Measurements from ENCODE around the gene CLEC4D. TPM values are rescaled to one million over a fixed set of nuclear protein-coding genes. Genes with fewer than 3 reads are reported as not detected.

The CLEC4D gene
- total RNA-seq, 1 donor from 2014 or later, result 0.31 TPM

GRCh38 chr12:8546591-8546990 lies 33.3 kb downstream of the CLEC4D start:
- Mint-ChIP-seq H3K9me3 (ENCODE audit: unreplicated experiment) (no peaks in the 10 kb centered on the region), H3K4me3 (ENCODE audit: unreplicated experiment) (no peak overlapping the region), H3K27ac (ENCODE audit: unreplicated experiment) (no peak overlapping the region), H3K36me3 (ENCODE audit: low read depth, unreplicated experiment) (no peaks in the 10 kb centered on the region), H3K27me3 (ENCODE audit: unreplicated experiment) (no peaks in the 10 kb centered on the region), H3K4me1 (ENCODE audit: unreplicated experiment) (no peaks in the 10 kb centered on the region)
- no peak for DNase-seq (ENCODE audit: low spot score)
- TF ChIP-seq CTCF (IDR thresholded peaks at IDR 0.05; ENCODE audit: unreplicated experiment), result no peak

GRCh38 chr12:8547645-8548044 lies 34.3 kb downstream of the CLEC4D start:
- Mint-ChIP-seq H3K36me3 (ENCODE audit: low read depth, unreplicated experiment) (no peaks in the 10 kb centered on the region), H3K4me3 (ENCODE audit: unreplicated experiment) (no peak overlapping the region), H3K4me1 (ENCODE audit: unreplicated experiment) (no peaks in the 10 kb centered on the region), H3K27me3 (ENCODE audit: unreplicated experiment) (no peaks in the 10 kb centered on the region), H3K27ac (ENCODE audit: unreplicated experiment) (no peak overlapping the region), H3K9me3 (ENCODE audit: unreplicated experiment) (no peaks in the 10 kb centered on the region)
- DNase-seq (ENCODE audit: low spot score), result no peak
- TF ChIP-seq CTCF (IDR thresholded peaks at IDR 0.05; ENCODE audit: unreplicated experiment), result no peak

DNA sequence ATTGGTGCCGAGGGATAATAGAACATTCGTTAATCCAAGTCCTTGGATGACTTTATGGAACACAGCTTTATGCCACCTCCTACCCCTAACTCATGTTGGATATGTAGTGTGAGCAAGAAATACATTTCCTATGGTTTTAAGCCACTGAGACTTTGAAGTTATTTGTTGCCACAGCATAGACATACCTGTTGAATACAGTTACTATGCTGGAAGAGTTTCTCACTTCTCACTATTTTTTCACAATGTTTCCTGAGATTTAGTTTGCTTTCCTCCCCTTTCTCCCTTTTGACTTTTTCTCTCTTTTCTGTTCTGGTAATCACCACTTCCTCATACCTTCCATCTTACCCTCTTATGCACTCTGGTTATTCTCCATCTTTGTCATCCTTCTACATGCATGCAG lies 34.9 kb downstream of the CLEC4D start:
- DNase-seq (ENCODE audit: low spot score), result no peak
- H3K9me3 Mint-ChIP-seq (ENCODE audit: unreplicated experiment), result no peaks in the 10 kb centered on the region
- no peaks in the 10 kb centered on the region for H3K27me3 Mint-ChIP-seq (ENCODE audit: unreplicated experiment)
- no peak overlapping the region for H3K4me3 Mint-ChIP-seq (ENCODE audit: unreplicated experiment)
- no peaks in the 10 kb centered on the region for H3K36me3 Mint-ChIP-seq (ENCODE audit: low read depth, unreplicated experiment)
- no peak for TF ChIP-seq CTCF (IDR thresholded peaks at IDR 0.05; ENCODE audit: unreplicated experiment)
- H3K4me1 Mint-ChIP-seq (ENCODE audit: unreplicated experiment), result no peaks in the 10 kb centered on the region
- H3K27ac Mint-ChIP-seq (ENCODE audit: unreplicated experiment), result no peak overlapping the region

GRCh38 chr12:8549381-8549780 lies 36.1 kb downstream of the CLEC4D start:
- Mint-ChIP-seq H3K36me3 (ENCODE audit: low read depth, unreplicated experiment) (no peaks in the 10 kb centered on the region), H3K9me3 (ENCODE audit: unreplicated experiment) (no peaks in the 10 kb centered on the region), H3K27ac (ENCODE audit: unreplicated experiment) (no peak overlapping the region), H3K27me3 (ENCODE audit: unreplicated experiment) (no peaks in the 10 kb centered on the region), H3K4me1 (ENCODE audit: unreplicated experiment) (no peaks in the 10 kb centered on the region), H3K4me3 (ENCODE audit: unreplicated experiment) (no peak overlapping the region)
- no peak for DNase-seq (ENCODE audit: low spot score)
- TF ChIP-seq CTCF (IDR thresholded peaks at IDR 0.05; ENCODE audit: unreplicated experiment), result no peak

DNA sequence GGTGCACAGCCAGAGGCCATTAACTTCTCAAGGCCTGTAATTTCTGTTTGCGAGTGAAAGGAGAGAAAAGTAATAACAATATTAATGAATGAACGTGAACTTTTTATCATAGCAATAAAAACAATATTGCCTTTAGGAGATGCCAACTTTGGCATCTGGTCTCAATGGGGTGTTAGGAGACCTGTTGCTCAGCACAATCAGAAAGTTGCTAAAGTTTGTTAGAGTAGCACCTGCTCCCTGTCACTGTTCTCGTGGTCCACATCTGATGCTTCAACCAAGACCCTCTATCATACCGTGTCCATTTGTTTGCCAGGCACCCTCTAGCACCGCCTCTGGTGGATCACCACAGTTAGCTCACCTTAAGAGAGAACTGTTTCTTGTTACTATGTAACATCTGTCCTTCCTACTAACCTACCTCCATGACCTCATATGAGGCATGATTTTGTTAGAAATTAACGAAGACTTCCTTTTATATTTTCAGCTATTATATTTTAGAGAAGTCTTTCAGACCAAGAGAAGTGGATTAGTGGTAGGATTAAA lies 39.9 kb downstream of the CLEC4D start:
- H3K4me1 Mint-ChIP-seq (ENCODE audit: unreplicated experiment), result no peaks in the 10 kb centered on the region
- DNase-seq (ENCODE audit: low spot score), result no peak
- no peaks in the 10 kb centered on the region for H3K9me3 Mint-ChIP-seq (ENCODE audit: unreplicated experiment)
- H3K4me3 Mint-ChIP-seq (ENCODE audit: unreplicated experiment), result no peak overlapping the region
- H3K27ac Mint-ChIP-seq (ENCODE audit: unreplicated experiment), result no peak overlapping the region
- no peak for TF ChIP-seq CTCF (IDR thresholded peaks at IDR 0.05; ENCODE audit: unreplicated experiment)
- H3K36me3 Mint-ChIP-seq (ENCODE audit: low read depth, unreplicated experiment), result no peaks in the 10 kb centered on the region
- H3K27me3 Mint-ChIP-seq (ENCODE audit: unreplicated experiment), result no peaks in the 10 kb centered on the region
